Activated CD8-positive, alpha-beta T cell treated with anti-CD3 and anti-CD28 coated beads, Interleukin-2, amount 10 ng/mL, durations not matched to agents 7 days and 5 days (primary cell): ENCODE data around the gene ELANE. TPM values are rescaled to one million over a fixed set of nuclear protein-coding genes. Genes with fewer than 3 reads are reported as not detected.

ENCODE experiments used
- ATAC-seq: fragments of 150-1000 bp; cut with Tn5 transposase; one replicate; pipeline ENCODE4 v1.10.0; 2021; ENCODE audit warnings: moderate library complexity
- CTCF ChIA-PET: fragments of 350-600 bp; sonication (Branson Sonifier 250); formaldehyde crosslinking; loops from one replicate; lab custom pipeline; 2021; ENCODE audit warnings: antibody characterized with exemption; lab: Charles Lee
- POLR2A ChIA-PET: fragments of 350-600 bp; sonication (Branson Sonifier 250); formaldehyde crosslinking; loops from one replicate; lab custom pipeline; 2021; ENCODE audit warnings: antibody characterized with exemption; lab: Charles Lee
- DNase-seq: peaks from one replicate; pipeline ENCODE4 v3.0.0-alpha.2; 2020
- H3K27ac Mint-ChIP-seq: one replicate; pipeline ENCODE4 v1.8.0; 2021; ENCODE audit warnings: mild to moderate bottlenecking, mixed read lengths
- H3K27me3 Mint-ChIP-seq: one replicate; pipeline ENCODE4 v1.8.0; 2021; ENCODE audit warnings: low read depth, mixed read lengths
- H3K36me3 Mint-ChIP-seq: one replicate; pipeline ENCODE4 v1.8.0; 2021; ENCODE audit warnings: low read depth, mixed read lengths
- H3K4me1 Mint-ChIP-seq: one replicate; pipeline ENCODE4 v1.8.0; 2021; ENCODE audit warnings: low read depth, mixed read lengths
- H3K4me3 Mint-ChIP-seq: one replicate; pipeline ENCODE4 v1.8.0; 2021; ENCODE audit warnings: mild to moderate bottlenecking, mixed read lengths
- H3K9me3 Mint-ChIP-seq: one replicate; pipeline ENCODE4 v1.8.0; 2022; ENCODE audit warnings: mixed read lengths; ENCODE audit not compliant: insufficient read depth
- total RNA-seq, 2 experiments: library from RNA; stranded (reverse); gene quantifications; one replicate each; pipeline ENCODE4 v1.2.3, GENCODE V29; 2021

The ELANE gene
- total RNA-seq, 2 experiments from 2014 or later, result not detected

GRCh38 chr19:898663-899062 is 46.6 kb downstream of the ELANE start:
- POLR2A ChIA-PET, result no interaction called here
- Mint-ChIP-seq H3K27me3 (no peaks in the 10 kb centered on the region), H3K9me3 (no peaks in the 10 kb centered on the region), H3K27ac (peak overlapping the region; percentile 49), H3K4me1 (peaks cover 12% of the 10 kb centered on the region), H3K36me3 (peaks cover 24% of the 10 kb centered on the region), H3K4me3 (no peak overlapping the region)
- ATAC-seq, result peak; percentile 27
- CTCF ChIA-PET, result no interaction called here
- peak; percentile 56 for DNase-seq

- Mint-ChIP-seq H3K27me3 (no peaks in the 10 kb centered on the region), H3K9me3 (no peaks in the 10 kb centered on the region), H3K36me3 (peaks cover 28% of the 10 kb centered on the region), H3K4me3 (no peak overlapping the region), H3K4me1 (peaks cover 11% of the 10 kb centered on the region), H3K27ac (no peak overlapping the region)
- DNase-seq (no peak), ATAC-seq (no peak)
- POLR2A ChIA-PET, result no interaction called here
- CTCF ChIA-PET, result no interaction called here
Observed at GRCh38 chr19:899336-900042, 47.4 kb downstream of the ELANE start.

- no peaks in the 10 kb centered on the region for H3K9me3 Mint-ChIP-seq
- ChIA-PET POLR2A (no interaction called here), CTCF (no interaction called here)
- no peak overlapping the region for H3K27ac Mint-ChIP-seq
- peaks cover 14% of the 10 kb centered on the region for H3K4me1 Mint-ChIP-seq
- H3K36me3 Mint-ChIP-seq, result peaks cover 28% of the 10 kb centered on the region
- ATAC-seq (no peak), DNase-seq (no peak)
- no peaks in the 10 kb centered on the region for H3K27me3 Mint-ChIP-seq
- no peak overlapping the region for H3K4me3 Mint-ChIP-seq
Observed at GRCh38 chr19:900043-900301, 47.9 kb downstream of the ELANE start.

GRCh38 chr19:900302-901111 is 48.4 kb downstream of the ELANE start:
- ATAC-seq (peak; percentile 68), DNase-seq (peak; percentile 51)
- Mint-ChIP-seq H3K9me3 (no peaks in the 10 kb centered on the region), H3K27me3 (no peaks in the 10 kb centered on the region), H3K27ac (peak overlapping the region; percentile 60), H3K4me3 (no peak overlapping the region), H3K36me3 (peaks cover 28% of the 10 kb centered on the region), H3K4me1 (peaks cover 17% of the 10 kb centered on the region)
- ChIA-PET POLR2A (no interaction called here), CTCF (no interaction called here)

GRCh38 chr19:901216-902092 is 49.4 kb downstream of the ELANE start:
- ATAC-seq, result no peak
- CTCF ChIA-PET, result interaction anchor here (0.9 kb wide), 1 partner anchor 38 kb away, joined by 3 read pairs; no protein-coding TSS in a partner anchor
- POLR2A ChIA-PET, result interaction anchor here (2.3 kb wide), 1 partner anchor 8 kb away, joined by 7 read pairs; the partner anchor contains the start of genes MED16 and RNU6-9
- no peak overlapping the region for H3K4me3 Mint-ChIP-seq
- peaks cover 27% of the 10 kb centered on the region for H3K36me3 Mint-ChIP-seq
- H3K9me3 Mint-ChIP-seq, result no peaks in the 10 kb centered on the region
- H3K27me3 Mint-ChIP-seq, result no peaks in the 10 kb centered on the region
- H3K4me1 Mint-ChIP-seq, result peaks cover 21% of the 10 kb centered on the region
- DNase-seq, result no peak
- H3K27ac Mint-ChIP-seq, result no peak overlapping the region

- DNase-seq (no peak), ATAC-seq (no peak)
- Mint-ChIP-seq H3K36me3 (peaks cover 24% of the 10 kb centered on the region), H3K27ac (no peak overlapping the region), H3K4me1 (peaks cover 26% of the 10 kb centered on the region), H3K9me3 (no peaks in the 10 kb centered on the region), H3K27me3 (no peaks in the 10 kb centered on the region), H3K4me3 (no peak overlapping the region)
- CTCF ChIA-PET, result interaction anchor here (0.9 kb wide), 1 partner anchor 38 kb away, joined by 3 read pairs; no protein-coding TSS in a partner anchor
- POLR2A ChIA-PET, result interaction anchor here (2.3 kb wide), 1 partner anchor 9 kb away, joined by 7 read pairs; the partner anchor contains the start of genes MED16 and RNU6-9
Observed at GRCh38 chr19:902093-902370, 49.9 kb downstream of the ELANE start.

- no peak for ATAC-seq
- DNase-seq, result no peak
- POLR2A ChIA-PET, result interaction anchor here (2.3 kb wide), 1 partner anchor 9 kb away, joined by 7 read pairs; the partner anchor contains the start of genes MED16 and RNU6-9
- CTCF ChIA-PET, result interaction anchor here (0.9 kb wide), 1 partner anchor 39 kb away, joined by 3 read pairs; no protein-coding TSS in a partner anchor
- H3K9me3 Mint-ChIP-seq, result no peaks in the 10 kb centered on the region
- no peak overlapping the region for H3K27ac Mint-ChIP-seq
- peaks cover 32% of the 10 kb centered on the region for H3K4me1 Mint-ChIP-seq
- no peaks in the 10 kb centered on the region for H3K27me3 Mint-ChIP-seq
- peaks cover 22% of the 10 kb centered on the region for H3K36me3 Mint-ChIP-seq
- H3K4me3 Mint-ChIP-seq, result no peak overlapping the region
Observed at GRCh38 chr19:902446-903226, 50.5 kb downstream of the ELANE start.

- ATAC-seq, result no peak
- H3K9me3 Mint-ChIP-seq, result no peaks in the 10 kb centered on the region
- H3K27me3 Mint-ChIP-seq, result no peaks in the 10 kb centered on the region
- no peak for DNase-seq
- peaks cover 38% of the 10 kb centered on the region for H3K4me1 Mint-ChIP-seq
- ChIA-PET POLR2A (interaction anchor here (2.3 kb wide), 1 partner anchor 10 kb away, joined by 7 read pairs; the partner anchor contains the start of genes MED16 and RNU6-9), CTCF (interaction anchor here (0.6 to 1.1 kb wide), 2 partner anchors 10 to 878 kb away, joined by 3 read pairs; partner anchors contain the start of genes MED16 and RNU6-9)
- peaks cover 22% of the 10 kb centered on the region for H3K36me3 Mint-ChIP-seq
- no peak overlapping the region for H3K4me3 Mint-ChIP-seq
- H3K27ac Mint-ChIP-seq, result no peak overlapping the region
Observed at GRCh38 chr19:903266-903797, 51.2 kb downstream of the ELANE start.

GRCh38 chr19:904545-904944 is 52.4 kb downstream of the ELANE start:
- no peak overlapping the region for H3K27ac Mint-ChIP-seq
- peaks cover 50% of the 10 kb centered on the region for H3K4me1 Mint-ChIP-seq
- no peaks in the 10 kb centered on the region for H3K27me3 Mint-ChIP-seq
- no peak overlapping the region for H3K4me3 Mint-ChIP-seq
- ChIA-PET POLR2A (interaction anchor here (0.6 kb wide), 1 partner anchor 63 kb away, joined by 3 read pairs; no protein-coding TSS in a partner anchor), CTCF (interaction anchor here (1.1 kb wide), 1 partner anchor 11 kb away, joined by 3 read pairs; the partner anchor contains the start of genes MED16 and RNU6-9)
- ATAC-seq (no peak), DNase-seq (no peak)
- H3K9me3 Mint-ChIP-seq, result no peaks in the 10 kb centered on the region
- H3K36me3 Mint-ChIP-seq, result peaks cover 20% of the 10 kb centered on the region
